ENCODE results near the gene NANP.

The NANP gene

DNA sequence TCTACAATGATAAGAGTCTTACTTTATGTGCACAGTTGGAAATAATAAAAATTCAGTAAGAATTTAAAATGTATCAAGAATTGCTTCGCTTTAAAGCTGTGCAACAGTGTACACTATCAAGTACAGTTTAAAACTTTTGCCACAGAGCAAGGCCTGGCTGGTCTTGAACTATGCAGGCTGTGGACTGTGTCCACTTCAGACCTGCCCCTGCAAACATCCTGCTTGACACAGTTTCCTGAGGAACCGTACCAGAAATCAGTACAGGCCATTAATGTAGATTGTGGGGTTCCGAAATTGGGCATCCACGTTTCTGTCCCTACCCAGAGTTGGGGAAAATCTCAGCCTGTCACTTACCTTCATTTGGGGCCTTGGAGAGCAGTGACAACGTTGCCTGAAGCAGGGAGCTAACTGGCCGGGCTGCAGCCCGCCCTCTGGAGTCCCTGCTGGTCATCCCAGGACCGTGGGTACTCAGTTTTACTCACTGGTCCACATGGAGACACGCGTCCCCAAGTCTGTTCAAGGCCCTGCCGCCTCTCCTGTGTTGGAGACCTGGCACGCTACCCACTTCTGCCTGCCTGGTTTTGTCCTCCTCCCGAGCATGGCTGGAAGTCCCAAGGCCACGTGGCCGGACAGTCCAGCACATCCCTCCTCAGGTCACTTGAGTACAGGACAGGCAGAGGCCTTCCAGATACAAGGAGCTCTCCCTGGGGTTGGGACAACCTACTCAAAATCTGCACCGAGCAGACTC is 46.9 kb downstream of the NANP start:
- TF ChIP-seq, protein P1, sequence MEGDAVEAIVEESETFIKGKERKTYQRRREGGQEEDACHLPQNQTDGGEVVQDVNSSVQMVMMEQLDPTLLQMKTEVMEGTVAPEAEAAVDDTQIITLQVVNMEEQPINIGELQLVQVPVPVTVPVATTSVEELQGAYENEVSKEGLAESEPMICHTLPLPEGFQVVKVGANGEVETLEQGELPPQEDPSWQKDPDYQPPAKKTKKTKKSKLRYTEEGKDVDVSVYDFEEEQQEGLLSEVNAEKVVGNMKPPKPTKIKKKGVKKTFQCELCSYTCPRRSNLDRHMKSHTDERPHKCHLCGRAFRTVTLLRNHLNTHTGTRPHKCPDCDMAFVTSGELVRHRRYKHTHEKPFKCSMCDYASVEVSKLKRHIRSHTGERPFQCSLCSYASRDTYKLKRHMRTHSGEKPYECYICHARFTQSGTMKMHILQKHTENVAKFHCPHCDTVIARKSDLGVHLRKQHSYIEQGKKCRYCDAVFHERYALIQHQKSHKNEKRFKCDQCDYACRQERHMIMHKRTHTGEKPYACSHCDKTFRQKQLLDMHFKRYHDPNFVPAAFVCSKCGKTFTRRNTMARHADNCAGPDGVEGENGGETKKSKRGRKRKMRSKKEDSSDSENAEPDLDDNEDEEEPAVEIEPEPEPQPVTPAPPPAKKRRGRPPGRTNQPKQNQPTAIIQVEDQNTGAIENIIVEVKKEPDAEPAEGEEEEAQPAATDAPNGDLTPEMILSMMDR (IDR thresholded peaks at IDR 0.05; ENCODE audit: borderline replicate concordance, insufficient read depth, low read depth, low read length), result no peak
- no peak overlapping the region for H3K4me3 ChIP-seq (ENCODE audit: low read depth, low read length)

DNA sequence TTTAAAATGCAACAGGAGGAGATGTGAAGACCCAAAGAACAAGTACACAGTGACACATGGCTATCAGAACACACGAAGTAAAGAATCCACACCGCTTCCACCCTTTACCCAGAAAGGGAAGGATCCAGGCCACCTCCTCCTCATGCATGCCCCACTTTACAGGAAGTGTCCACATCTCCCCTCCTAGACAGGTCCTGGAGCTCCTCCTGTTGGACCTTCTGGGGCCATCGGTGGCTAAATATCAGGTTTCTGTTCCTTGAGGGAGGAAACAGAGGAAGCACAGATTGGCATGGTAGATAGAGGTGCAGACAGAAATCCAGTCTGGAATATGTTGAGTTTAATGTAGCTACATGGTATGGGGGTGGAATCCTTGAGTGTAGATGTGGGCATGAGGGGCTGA is 49.4 kb downstream of the NANP start:
- no peak overlapping the region for H3K4me3 ChIP-seq (ENCODE audit: low read depth, low read length)
- TF ChIP-seq, protein P1 (IDR thresholded peaks at IDR 0.05; ENCODE audit: borderline replicate concordance, insufficient read depth, low read depth, low read length), result no peak

- no peak overlapping the region for H3K4me3 ChIP-seq (ENCODE audit: low read depth, low read length)
- TF ChIP-seq, protein P1 (IDR thresholded peaks at IDR 0.05; ENCODE audit: borderline replicate concordance, insufficient read depth, low read depth, low read length), result no peak
These were observed 50.2 kb downstream of the NANP start for GRCh38 chr20:25573288-25574251.

GRCh38 chr20:25571817-25572216 is 52.0 kb downstream of the NANP start:
- no peak overlapping the region for H3K4me3 ChIP-seq (ENCODE audit: low read depth, low read length)
- TF ChIP-seq, protein P1 (IDR thresholded peaks at IDR 0.05; ENCODE audit: borderline replicate concordance, insufficient read depth, low read depth, low read length), result no peak

- TF ChIP-seq, protein P1 (IDR thresholded peaks at IDR 0.05; ENCODE audit: borderline replicate concordance, insufficient read depth, low read depth, low read length), result no peak
These were observed 52.6 kb downstream of the NANP start for GRCh38 chr20:25571240-25571639.

DNA sequence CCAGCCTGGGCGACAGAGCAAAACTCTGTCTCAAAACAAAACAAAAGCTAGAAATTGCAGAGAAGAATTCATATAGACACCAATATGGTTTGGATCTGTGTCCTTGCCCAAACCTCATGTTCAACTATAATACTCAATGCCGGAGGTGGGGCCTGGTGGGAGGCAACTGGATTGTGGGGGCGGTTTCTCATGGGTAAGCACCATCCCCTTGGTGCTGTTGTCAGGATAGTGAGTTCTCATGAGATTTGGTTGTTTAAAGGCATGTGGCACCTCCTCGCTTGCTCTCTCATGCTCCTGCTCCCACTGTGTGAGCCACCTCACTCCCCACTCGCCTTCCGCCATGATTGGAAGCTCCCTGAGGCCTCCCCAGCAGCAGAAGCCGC is 53.7 kb downstream of the NANP start:
- TF ChIP-seq, protein P1 (IDR thresholded peaks at IDR 0.05; ENCODE audit: borderline replicate concordance, insufficient read depth, low read depth, low read length), result no peak
- no peak overlapping the region for H3K4me3 ChIP-seq (ENCODE audit: low read depth, low read length)

More at GRCh38 chr20:25571240-25571639, 52.6 kb downstream of the NANP start:
- H3K4me3 ChIP-seq (ENCODE audit: low read depth, low read length), result no peak overlapping the region

All from GM12875 (cell line).